Astrocyte (in vitro differentiated cells and primary cell): ENCODE measurements around the gene BST1.

ENCODE experiments used
- CTCF ChIP-seq: IDR thresholded peaks from 2 replicates; pipeline ENCODE4 v1.5.1; 2011; ENCODE audit warnings: low read depth, mild to moderate bottlenecking, inconsistent platforms, low read length, moderate library complexity; ENCODE audit not compliant: insufficient read depth
- EZH2 ChIP-seq: IDR thresholded peaks from 2 replicates; pipeline ENCODE4 v1.6.1; 2012; ENCODE audit warnings: mild to moderate bottlenecking, low read length, inconsistent platforms; ENCODE audit not compliant: insufficient read depth

DNA sequence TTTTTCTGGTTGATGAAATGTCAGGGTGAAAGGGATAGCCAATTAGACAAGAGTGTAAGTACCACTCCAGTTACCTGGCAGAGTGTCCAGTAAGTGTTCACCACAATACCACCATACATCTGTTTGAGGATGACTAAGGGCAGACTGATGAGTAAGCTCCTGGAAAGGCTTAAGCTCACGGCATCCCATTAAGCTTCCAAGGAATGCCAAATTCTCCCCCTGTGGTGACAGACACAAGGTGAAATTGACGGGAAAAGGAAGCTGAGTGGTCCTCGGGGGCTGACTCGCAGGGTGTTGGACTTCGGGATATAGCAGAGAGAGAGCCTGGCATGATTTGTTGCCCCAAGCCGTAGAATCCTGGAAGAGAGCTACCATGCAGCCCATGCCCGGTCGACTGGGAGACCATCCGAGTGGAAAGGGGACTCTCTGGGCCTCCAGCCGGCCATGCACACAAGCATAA is 7.6 kb upstream of the BST1 start:
- TF ChIP-seq CTCF: no peak
- TF ChIP-seq EZH2: no peak
